ENCODE data around the gene FXYD2.
"Not testable (repeated sequence)": the region's sequence is repeated elsewhere in the genome, so short reads cannot be mapped to it uniquely, and the experiment has no call there.

Gene FXYD2

DNA sequence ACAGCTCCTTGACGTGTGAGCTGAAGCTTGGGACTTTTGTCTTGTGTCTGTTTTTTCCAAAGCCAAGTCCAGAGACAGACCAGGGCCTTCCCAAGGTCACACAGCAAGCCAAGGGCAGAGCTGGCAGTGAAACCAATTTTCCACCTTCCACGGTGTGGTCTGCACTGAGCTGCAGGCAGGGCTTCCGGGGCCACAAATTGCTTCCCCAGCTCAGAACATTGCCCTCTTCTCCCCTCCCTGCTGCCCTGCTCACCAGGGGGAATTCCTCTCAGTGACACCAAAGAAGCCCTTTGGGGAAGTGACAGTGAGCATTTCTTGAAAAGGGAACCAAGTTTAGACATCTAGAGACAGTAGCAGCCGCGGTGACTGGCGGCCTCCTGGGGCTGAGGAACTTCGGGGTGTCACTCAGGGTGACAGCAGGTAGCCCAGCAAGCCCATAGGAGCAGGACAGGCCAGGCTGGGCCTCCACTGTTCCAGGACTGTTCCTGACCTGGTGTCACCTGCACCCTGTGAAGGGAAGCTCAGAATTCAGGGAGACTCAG is 9.2 kb downstream of the FXYD2 start:
- intact Hi-C loops (cut with DNase I): loop anchor here (5.0 kb wide), 2 partner anchors 373 to 388 kb away; no protein-coding TSS in a partner anchor
- peak in 12 of 42 donors; percentile 8 to 53 (median 26) for DNase-seq

GRCh38 chr11:117814766-117815261 is 9.7 kb downstream of the FXYD2 start:
- DNase-seq: peak in 36 of 42 donors; percentile 34 to 82 (median 56)

DNA sequence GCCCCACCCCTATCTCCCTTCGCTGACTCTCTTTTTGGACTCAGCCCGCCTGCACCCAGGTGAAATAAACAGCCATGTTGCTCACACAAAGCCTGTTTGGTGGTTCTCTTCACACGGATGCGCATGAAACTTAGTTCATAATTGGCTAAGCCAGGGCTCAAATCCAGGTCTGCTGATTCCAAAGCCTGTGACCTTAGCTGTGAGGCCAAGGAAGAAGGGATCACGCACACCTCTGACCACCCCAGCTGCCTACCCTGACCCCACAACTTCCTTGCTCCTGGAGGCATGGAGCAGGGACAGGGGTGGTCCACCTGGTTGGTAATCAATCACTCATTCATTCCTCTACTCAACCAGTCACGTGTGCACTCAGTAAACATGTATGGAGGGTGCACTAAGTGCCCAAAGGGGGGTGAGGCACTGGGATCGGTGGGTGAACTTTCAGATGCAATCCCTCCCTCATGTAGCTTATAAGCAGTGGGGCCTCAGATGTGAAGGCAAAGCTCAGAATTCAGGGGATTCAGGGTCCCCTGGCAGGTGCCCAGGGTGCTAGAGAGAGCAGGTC is 10.3 kb downstream of the FXYD2 start:
- intact Hi-C loops (cut with DNase I): no loop called here
- DNase-seq: no peak

More at GRCh38 chr11:117814766-117815261, 9.7 kb downstream of the FXYD2 start:
- intact Hi-C loops (cut with DNase I): loop anchor here (5.0 kb wide), 2 partner anchors 373 to 388 kb away; no protein-coding TSS in a partner anchor

DNA sequence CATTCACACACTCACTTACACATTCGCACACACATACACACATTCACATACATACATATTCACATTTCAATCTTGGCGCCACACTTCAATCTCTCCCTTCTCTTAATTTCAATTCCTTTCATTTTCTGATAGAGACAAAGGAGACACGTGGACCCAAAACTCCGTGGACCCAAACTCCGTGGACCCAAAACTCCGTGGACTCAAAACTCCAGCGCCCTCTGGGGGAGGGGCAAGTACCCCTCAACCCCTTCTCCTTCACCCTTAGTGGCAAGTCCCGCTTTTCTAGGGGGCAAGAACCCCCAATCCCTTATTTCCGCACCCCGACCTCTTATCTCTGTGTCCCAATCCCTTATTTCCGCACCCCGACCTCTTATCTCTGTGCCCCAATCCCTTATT is 14.5 kb downstream of the FXYD2 start:
- intact Hi-C loops (cut with DNase I); DNase-seq: not testable (repeated sequence)

DNA sequence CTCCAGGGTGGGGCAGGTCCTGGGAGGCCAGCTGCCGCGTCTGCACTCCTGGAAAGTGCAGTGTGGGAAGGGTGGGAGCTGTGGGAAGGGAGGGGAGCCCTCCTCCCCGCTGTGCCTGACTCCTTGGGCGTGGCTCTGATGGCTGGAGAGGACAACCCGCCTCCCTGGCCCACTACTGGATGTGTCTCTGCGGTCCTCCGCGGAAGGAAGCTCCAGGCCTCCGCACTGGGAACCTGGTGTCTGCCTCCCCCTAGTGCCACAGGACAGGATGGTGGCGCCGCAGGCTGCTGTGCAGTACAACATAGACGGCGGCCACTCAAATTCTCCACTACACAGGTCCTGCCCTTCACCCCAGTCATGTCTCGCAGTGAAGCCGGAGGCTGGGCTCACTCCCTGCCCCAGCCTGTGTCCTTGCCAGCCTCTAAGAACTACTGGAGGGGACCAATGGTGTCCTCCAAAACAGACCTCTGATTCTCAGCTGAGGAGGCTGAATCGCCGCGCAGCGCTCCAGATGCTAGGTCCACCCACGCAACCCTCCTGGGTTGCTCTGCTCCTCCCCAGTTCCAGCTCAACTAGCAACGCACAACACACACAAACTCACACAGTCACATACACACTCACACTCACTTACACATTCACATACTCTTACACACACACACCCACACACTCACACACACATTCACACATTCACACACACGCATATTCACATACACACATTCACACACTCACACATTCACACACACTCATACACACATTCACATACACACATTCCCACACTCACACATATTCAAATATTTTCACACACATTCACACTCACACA is 15.1 kb downstream of the FXYD2 start:
- peak; percentile 82 to 96 (median 90) for DNase-seq
- intact Hi-C loops (cut with DNase I): no loop called here

- no peak for DNase-seq
- intact Hi-C loops (cut with DNase I): no loop called here
These were observed 15.8 kb downstream of the FXYD2 start for GRCh38 chr11:117808784-117809183.

DNA sequence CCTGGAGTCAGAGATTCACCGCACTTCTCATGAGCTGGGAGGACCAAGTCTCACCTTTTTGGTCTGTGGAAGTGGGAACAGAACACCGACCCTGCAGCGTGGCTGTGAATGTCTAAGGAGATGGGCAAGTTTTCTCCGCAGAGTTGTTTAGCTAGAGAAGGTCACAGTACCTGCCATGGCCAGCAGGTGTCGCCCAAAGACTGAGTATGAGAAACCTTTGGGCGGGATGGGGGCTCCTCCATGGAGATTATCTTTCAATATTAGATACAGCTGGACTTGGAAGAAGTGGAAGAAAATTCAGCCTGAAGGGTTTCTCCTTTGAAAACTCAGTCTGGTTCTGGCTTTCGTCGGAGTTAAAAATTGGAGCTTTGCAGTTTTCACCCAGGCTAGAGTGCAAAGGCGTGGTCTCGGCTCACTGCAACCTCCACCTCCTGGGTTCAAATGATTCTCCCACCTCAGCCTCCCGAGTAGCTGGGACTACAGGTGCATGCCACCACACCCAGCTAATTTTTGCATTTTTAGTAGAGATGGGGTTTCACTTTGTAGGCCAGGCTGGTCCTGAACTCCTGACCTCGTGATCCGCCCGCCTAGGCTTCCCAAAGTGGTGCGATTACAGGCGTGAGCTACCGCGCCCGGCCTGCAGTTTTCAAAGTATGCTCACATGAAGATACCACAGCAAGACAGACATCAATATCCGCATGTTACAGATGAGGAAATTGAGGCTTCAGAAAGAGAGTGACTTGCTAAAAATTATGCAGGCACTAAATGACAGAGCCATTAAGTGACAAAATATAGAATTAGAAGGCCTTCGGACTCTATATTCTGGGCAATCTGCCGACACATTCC is 16.8 kb downstream of the FXYD2 start:
- DNase-seq: peak; percentile 56 to 97 (median 89)
- intact Hi-C loops (cut with DNase I): no loop called here

DNA sequence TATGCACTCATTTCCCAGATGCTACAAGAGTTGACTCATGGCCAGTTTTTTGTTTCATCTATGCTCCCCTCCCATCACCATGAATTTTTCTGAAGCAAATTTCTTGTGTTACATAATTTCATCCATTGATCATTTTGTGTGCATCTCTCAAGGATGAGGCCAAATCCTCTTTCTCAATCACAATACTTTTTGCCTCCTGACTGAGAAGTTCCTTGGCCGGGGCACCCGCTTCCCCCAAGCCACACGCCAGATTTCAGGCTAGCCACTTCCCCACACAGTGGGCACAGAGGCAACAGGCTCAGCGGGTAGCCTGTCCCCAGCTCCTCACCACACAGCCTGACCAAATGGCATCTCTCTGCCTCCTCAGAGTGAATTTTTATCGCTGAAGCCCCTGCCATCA is 17.7 kb downstream of the FXYD2 start:
- intact Hi-C loops (cut with DNase I): no loop called here
- peak in 1 of 42 donors; percentile 21 for DNase-seq

DNA sequence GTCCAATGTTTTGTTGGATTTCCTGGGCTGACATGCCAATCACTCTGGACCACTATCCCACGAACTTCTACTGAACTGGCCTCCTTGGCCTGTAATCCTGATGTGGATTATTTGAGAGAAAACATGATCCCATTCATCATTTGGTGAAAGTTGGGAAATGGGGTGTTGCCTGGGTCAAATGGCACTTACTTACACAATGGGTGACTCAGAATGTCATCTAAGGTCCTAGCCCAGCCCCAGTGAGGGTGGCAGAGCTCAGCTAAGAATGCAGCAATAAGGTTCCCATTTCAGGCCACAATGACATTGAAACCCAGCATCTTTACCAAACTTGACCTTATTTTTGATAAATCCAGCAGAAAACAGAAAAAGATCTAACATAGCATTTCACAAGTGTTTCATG is 19.5 kb downstream of the FXYD2 start:
- intact Hi-C loops (cut with DNase I): no loop called here
- DNase-seq: no peak

GRCh38 chr11:117803896-117804295 is 20.6 kb downstream of the FXYD2 start:
- DNase-seq: no peak
- intact Hi-C loops (cut with DNase I): no loop called here

DNA sequence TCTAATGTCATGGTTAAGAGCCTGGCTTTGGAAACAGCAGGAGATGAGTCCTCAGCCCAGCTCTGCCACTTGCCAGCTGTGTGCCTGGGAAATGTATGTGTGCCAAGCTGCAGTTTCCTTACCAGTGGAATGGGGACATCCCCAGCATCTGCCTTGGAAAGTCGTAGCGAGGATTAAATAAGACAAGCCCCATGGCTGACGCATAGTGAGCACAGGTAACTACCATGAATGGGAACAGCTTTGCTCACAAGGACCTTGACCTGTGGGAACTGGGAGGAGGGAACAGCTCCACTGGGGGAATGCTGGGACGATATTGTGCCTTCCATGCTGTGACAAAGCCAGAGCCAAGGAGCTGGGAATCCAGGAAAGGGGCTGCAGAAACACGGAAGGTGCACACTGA is 24.9 kb downstream of the FXYD2 start:
- DNase-seq: no peak
- intact Hi-C loops (cut with DNase I): loop anchor here (10.0 kb wide), 3 partner anchors 125 to 265 kb away; no protein-coding TSS in a partner anchor

DNA sequence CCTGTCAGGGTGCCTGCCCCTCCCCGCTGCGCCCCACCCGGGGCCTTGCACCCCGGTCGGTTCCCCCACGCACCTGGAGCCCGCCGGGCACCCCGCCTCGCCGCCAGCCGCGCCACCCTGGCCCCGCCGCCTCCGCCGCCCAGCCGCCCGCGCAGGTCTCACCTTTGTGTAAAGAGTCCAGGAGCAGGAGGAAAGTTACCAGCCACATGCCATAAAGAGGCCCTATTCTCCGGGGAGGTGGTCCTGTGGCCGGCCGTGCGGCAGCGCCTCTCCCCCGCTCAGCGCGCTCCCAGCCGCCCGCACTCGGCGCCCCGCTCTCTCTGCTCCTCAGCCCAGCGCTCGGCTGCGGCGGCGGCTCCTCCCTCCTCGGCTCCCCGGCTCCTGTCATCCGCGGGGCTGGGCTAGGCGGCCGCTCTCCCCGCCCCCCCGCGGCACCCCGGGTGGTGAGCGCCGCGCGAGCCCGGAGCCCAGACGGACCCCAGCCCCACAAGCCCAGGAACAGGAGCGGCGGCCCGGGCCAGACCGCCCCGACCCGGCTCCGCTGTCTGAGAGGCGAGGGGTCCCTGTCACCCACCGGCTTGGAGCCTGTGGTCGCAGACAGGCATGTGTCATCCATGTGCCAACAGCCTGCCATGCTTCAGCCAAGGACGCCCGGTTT is 27.5 kb downstream of the FXYD2 start, which contains the start of gene DSCAML1:
TSS of gene DSCAML1 (minus strand) at position 345 of the 658 bp plus-strand sequence. CDS start at position 208, 137 bp downstream.
- intact Hi-C loops (cut with DNase I): loop anchor here (10.0 kb wide), 3 partner anchors 122 to 262 kb away; no protein-coding TSS in a partner anchor
- peak in 39 of 42 donors; percentile 63 to 90 (median 81) for DNase-seq

GRCh38 chr11:117796456-117796871 is 28.1 kb downstream of the FXYD2 start:
- no peak for DNase-seq
- intact Hi-C loops (cut with DNase I): loop anchor here (10.0 kb wide), 3 partner anchors 122 to 262 kb away; no protein-coding TSS in a partner anchor

DNA sequence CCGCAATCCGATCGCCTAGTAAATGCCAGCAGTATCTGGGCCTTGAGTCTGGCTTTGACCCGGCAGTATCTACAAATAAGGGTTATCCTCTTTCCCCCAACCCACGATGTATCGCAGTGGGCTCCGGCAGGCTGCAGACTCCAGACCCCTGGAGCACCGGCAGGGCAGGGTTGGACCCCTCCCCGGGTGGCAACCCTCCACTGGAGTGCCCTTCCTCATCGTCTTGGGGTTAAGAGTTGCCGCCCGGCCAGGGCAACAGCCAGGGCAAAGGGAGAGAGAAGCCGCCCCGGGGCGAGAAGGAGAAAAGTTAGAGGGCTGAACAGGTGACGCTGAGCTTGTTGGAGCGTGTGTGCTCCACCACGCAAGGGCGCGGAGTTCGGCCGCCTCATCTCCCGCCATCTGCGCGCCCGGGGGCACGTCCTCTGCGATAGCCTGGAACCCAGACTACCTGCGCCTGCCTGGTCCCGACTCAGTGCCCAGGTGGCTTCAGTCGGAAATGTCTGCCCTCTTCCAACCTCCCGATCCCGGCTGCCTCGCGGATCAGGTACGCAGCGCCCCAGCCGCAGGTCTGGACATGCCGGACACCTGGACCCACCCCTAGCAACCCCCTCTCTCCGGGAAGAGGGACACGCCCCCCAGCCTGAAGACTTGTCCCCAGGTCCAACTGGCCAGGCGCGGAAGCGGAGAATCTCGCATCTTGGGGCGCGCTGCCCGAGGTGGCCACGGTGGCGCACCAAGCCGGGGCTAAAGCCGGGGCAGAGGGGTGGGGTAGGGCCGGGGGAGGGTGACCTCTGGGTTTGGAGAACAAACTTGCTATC is 28.7 kb downstream of the FXYD2 start:
- DNase-seq: peak in 8 of 42 donors; percentile 31 to 63 (median 44)
- intact Hi-C loops (cut with DNase I): loop anchor here (10.0 kb wide), 3 partner anchors 121 to 261 kb away; no protein-coding TSS in a partner anchor

DNA sequence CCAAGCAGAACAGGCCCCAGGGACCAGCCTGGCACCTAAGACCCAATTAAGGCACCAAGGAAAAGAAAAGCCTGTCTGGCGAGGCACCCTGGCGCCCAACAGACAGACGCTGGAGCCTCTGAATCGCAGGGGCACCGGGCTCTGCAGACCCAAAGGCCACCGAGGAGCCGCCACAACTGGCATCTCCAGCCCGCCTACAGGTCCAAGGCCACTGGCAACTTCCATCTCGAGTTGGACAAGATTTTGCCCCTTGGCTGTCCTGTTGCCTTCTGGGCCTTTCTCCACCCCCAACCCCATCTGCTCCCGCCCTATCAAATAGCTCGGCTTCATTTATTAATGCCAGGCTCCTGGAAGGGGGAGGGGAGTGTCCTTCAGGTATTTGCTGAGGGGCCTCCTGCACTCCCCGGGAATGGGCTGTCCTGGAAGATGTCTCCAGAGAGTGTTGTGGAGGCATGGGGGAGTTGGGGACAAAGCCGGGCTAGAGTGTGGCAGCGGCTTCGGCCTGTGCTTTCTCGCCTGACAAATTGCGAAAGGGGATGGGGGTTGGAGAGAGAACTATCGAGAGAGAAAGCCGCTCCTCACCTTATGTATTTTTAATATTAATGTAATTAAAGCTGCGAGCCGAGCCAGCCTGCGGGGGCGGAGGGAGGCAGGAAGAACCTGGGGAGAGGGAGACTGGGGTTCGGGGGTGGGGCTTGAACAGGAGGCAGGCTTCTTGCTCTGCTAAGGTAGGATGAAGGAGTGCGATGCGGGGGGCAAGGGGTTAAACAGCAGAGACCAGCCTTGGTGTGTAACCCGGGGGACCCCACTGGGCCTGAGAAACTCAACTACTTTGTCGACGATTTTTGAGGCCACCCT is 29.5 kb downstream of the FXYD2 start:
- intact Hi-C loops (cut with DNase I): loop anchor here (10.0 kb wide), 3 partner anchors 120 to 260 kb away; no protein-coding TSS in a partner anchor

DNA sequence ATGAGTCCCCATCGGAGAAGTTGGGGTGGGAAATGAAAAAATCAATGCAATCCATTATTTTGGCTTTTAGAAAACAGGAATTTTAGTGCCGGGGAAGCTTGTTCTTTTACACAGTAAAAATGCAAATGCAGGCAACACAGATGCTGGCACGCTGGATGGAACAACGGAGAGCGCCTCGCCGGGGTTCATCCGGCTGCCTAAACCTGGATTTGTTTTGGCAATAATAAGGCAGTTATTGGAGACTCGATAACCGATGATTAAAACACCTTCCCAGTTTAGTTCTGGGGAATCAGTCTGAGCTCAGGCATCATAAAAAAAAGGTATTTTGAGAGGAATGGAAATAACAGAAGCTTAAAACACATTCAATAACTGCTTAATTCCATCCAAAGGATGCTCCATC is 30.4 kb downstream of the FXYD2 start:
- peak in 39 of 42 donors; percentile 53 to 83 (median 70) for DNase-seq
- intact Hi-C loops (cut with DNase I): loop anchor here (10.0 kb wide), 3 partner anchors 119 to 259 kb away; no protein-coding TSS in a partner anchor

More for the DNA sequence above, 29.5 kb downstream of the FXYD2 start:
- DNase-seq: peak in 33 of 42 donors; percentile 37 to 80 (median 59)
